DMS53 treated with DMSO at 0.1 percent for 48 hours (cell line): ENCODE measurements around the gene ELOVL2.

Experiments used
- DNase-seq: peaks from one replicate; lab custom pipeline; 2025; ENCODE audit not compliant: unreplicated experiment; lab: John Stamatoyannopoulos, UW

ELOVL2 gene

DNA sequence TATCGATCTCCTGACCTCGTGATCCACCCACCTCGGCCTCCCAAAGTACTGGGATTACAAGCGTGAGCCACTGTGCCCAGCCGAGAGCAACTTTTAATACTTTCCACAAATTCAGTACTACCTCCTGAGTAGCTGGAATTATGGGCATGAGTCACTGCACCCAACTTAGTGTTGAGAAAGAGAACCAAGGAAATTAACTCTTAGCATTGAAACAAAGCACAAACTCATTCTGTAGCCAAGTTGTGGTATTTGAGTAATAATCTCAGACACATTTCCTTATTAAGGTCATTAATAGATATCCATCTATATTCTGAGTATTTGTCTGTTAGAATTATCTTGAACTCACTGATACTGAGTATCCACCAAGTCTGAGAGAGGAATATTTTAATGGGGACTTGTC lies 14.3 kb upstream of the ELOVL2 start:
- DNase-seq: no peak

DNA sequence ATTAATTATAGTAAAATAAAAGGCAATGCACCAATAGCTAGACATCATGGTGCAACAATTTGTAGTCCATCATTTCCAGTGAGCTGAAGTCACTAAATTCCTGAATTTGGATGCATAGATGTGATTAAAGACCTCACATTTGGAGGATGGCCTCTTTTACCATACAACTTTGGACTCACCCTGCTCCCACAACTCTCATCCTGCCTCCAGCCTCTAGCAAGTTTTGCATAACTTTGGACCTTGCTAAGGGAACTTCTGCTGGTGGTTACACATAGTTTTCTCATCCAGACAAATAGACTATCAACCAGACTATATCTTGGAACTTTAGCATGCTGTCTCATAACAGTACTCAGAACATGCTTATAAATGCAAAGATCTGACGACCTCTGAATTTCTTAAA lies 12.8 kb upstream of the ELOVL2 start:
- no peak for DNase-seq

DNA sequence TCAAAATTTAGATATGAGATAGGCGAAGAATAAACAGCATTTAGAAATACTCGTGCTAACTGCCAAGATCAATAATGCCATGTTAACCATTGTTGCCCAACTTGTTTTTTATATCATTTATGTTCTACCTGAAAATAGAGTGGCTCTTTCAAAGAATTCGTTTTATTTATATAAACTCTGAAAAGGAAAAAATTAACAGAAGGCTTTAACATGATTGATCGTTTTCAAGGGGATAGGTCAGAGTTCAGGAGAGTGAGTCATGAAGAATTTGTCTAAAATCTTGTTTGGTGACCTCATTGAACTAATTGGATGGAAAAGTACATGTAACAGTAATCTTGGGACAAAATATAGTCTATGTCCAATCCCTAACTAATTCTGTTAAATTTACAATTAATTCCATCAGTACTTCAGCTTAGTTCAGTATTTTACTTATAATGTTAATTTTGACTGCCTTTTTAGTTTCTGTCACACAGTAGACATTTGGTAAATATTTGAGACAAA lies 11.1 kb upstream of the ELOVL2 start:
- no peak for DNase-seq

DNA sequence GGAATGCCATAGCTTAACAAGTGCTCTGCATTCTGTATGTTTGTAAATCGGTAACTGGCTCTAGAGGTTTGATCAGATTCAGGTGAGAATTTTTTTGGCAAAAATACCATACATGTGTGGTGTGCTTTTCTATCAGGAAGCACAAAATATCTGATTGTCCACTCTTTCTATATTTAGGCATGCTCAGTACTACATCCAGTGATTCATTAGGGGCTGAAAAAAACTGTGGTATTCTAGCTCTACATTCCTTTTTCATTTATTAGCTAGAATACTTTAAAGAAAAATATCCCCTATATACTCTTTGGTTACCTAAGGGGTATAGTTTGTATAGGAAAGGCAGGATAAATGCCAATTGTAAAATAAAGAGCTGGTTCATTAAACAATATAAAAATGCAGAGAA lies 10.6 kb upstream of the ELOVL2 start:
- DNase-seq: no peak

DNA sequence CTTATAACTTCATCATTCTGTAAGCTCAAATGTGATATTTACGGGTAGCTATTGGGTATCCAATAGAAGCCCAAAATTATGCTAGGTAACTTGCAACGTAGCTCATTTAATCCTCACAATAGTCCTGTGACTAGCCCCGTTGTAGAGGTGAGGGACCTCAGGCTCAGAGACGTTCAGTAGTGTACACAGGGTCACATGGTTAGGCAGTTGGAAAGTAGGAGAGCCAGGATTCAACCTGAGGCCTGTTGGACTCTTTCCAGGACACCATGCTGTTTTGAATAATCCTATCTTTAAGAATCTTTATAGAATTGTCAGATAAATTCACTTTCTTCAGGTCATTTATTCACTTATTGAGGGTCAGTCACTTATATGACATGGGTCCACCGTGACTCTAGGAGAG lies 9.2 kb upstream of the ELOVL2 start:
- no peak for DNase-seq

DNA sequence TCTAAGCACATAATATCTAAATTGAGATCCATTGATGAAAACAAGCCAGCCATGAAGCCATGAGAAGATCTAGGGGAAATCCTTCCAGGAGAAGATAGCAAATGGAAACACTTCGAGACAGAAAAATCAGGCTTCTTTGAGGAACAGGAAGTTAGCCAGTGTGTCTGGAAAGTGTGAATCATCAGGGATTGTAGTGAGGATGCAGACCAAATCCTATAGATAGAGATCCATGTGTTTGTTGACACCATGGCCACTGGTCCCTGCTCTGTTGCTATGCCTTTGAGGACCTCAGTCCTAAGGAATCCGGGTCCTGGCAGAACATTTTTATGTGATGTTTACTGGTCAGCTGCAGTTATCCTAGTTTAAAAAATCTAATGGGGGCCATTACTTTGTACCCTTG lies 6.6 kb upstream of the ELOVL2 start:
- DNase-seq: no peak

DNA sequence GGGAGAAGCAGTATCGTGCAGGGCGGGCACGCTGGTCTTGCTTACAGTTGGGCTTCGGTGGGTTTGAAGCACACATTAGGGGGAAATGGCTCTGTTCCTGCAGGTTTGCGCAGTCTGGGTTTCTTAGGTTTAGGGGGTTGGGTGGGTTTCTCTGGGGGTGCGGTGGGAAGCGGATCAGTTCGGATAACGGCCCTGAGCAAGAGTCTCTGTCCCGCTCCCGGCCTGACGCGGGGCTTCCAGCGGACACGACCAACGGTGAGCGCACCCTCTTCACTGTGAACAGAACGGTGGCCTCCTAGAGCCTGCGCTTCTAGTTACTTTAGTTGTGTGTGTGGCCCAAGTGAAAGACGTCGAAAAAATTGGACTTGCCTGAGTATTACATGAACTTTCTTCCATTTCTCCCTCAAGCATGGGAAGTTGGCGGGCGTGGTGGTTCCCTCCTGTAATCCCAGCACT lies 635 bp upstream of the ELOVL2 start:
- no peak for DNase-seq

DNA sequence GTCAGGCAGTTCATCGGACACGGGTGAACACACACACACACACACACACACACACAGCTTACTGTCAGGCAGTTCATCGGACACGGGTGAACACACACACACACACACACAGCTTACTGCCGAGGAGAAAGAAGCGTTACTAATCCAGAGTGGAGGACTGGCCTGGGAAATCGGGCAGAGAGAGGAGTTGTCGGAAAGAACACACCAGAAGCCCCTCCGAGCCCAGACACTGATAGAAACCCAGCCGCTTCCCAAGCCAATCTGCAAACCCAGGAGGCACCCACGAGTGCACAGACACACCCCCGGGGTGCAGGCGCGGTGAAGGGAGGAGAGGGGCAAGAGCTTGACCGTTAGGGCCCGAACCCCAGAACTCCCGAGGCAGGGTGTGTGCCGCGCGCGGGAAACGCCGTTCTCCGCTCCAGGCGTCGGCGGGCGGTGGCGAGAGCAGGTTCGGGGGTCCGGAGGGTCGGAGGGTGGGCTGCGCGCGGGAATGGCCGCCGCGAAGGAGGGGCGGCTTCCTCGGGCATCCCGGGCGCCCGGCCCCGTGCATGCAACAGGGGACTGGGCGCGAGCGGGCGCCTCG lies 636 bp downstream of the ELOVL2 start:
- no peak for DNase-seq

GRCh38 chr6:11042750-11043377 lies 1.2 kb downstream of the ELOVL2 start:
- no peak for DNase-seq

GRCh38 chr6:11042025-11042749 lies 1.9 kb downstream of the ELOVL2 start:
- no peak for DNase-seq

- DNase-seq: no peak
Measured at GRCh38 chr6:11040134-11040533, 4.0 kb downstream of the ELOVL2 start.

GRCh38 chr6:11039040-11039439 lies 5.1 kb downstream of the ELOVL2 start:
- DNase-seq: no peak

- DNase-seq: no peak
Measured at GRCh38 chr6:11036977-11037430, 7.1 kb downstream of the ELOVL2 start.

DNA sequence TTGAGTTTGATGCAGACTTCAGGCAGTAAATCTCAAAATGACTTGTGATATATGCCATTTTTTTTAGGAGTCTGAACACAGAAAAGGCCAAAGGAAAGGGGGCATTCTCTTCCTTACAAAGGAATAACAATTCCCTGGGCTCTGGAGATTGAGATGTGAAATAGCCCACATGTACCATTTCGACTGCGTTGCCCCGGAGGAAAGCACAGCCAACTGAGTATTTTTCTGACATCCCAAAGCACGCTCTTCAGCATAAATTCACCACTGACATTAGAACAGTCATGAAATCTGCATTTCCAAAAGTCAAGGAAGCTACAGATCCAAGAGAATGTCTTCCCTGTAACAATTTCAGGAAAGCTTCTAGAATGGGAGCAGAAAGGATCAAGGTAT lies 7.8 kb downstream of the ELOVL2 start:
- DNase-seq: no peak

GRCh38 chr6:11035616-11036350 lies 8.3 kb downstream of the ELOVL2 start:
- no peak for DNase-seq

DNA sequence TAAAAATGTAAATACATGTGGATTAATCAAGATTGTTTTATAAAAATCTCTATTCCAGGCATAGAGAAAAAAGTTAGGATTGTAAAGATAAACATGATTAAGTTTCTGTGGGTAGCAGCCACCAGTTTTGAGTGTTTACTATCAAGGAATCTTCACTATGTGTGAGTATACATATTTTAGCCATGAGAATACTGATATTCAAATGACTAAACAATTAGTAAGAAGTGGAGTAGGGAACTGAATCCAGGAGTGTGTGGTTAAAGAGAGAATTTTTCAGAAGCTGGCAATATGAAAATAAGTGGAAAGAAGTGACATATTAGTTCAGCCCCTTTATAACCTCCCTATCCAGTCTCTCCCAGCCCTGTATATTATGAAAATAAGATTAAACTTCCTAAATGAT lies 10.3 kb downstream of the ELOVL2 start:
- no peak for DNase-seq

- DNase-seq: no peak
Measured at GRCh38 chr6:11030904-11031303, 13.2 kb downstream of the ELOVL2 start.

GRCh38 chr6:11028959-11029358 lies 15.1 kb downstream of the ELOVL2 start:
- DNase-seq: no peak

GRCh38 chr6:11027565-11028110 lies 16.5 kb downstream of the ELOVL2 start:
- DNase-seq: no peak

DNA sequence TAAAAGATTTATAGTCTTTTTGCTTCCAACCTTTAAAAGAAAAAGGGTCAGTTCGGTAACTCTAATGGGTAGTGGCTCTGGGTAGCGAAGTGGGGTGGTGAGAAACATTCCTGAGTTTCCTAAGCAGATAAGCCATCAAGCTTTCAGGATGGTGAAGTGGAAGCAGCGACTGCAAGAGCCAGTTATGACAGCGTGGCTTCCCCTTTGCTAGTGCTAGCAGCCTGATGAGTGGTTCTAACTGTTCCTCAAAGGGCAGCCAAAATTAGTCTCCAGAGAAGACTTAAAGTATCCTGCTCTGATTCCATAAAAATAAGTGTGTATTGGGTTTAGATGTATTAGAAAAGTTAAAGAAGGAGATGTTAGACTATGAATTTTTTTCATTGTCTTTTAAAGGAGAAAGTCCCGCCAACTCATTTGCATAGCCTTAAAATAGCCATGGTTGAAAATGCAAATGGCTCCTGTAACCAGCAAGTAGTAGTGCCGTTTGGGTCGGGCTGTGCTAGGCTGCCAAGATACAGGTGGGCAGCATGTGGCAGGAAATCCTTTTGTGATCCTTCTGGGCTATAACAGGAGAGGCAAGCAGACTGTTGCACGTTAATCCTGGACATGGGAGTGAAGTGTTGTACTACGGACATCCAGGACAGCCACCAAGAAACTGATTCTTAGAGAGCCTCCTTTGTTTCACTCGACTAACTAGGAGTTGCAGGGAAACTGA lies 18.0 kb downstream of the ELOVL2 start:
- no peak for DNase-seq

DNA sequence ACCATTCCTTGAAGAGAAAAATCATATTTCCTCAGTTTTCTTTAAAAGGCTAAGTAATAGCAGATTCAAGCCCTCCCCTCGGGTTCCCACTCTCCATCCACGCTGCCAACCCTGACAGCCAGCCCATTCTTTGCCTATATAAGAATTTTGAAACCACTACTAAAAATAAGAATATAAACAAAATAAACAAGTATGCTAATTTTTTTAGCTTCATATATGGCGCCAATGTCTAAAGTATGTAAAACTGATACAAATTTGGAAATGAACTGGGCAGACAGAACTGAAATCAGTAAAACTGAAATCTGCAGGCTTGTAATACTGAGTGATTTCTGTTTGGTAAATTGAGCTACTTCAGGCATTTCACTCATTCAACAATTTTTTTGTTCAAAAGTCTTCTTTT lies 19.0 kb downstream of the ELOVL2 start:
- DNase-seq: no peak
